K562 (cell line): Measurements from ENCODE around the gene TOX2. TPM values are rescaled to one million over a fixed set of nuclear protein-coding genes. Genes with fewer than 3 reads are reported as not detected.

Source experiments
- polyA plus RNA-seq, 8 experiments: library from polyadenylated mRNA; depleted of rRNA in 4 of 8; stranded (reverse) in 5 of 8; unstranded in 3 of 8; fragments of >200 nt; fragmentation: Nextera tagmentation in 2 of 8; fragmentation: Illumina TruSeq in 1 of 8; extraction: Ambion mirVana in 2 of 8; extraction: Trizol in 1 of 8; gene quantifications; 2 replicates each; pipeline versions ENCODE4 v1.2.1 to v1.2.3, GENCODE V29; 2011 to 2014; ENCODE audit warnings: inconsistent platforms in 1 of 8, missing spikeins in 1 of 8
- small RNA-seq: library from RNA; depleted of rRNA; stranded (forward); fragments of <200 nt; gene quantifications from one replicate; pipeline ENCODE3, GENCODE V24; 2014
- total RNA-seq, 7 experiments: library from RNA; depleted of rRNA in 6 of 7; stranded (reverse); fragments of >200 nt in 6 of 7; fragmentation: Illumina TruSeq in 2 of 7; extraction: Trizol in 2 of 7; gene quantifications; 2 replicates each; pipeline versions ENCODE4 v1.2.1 to v1.2.3, GENCODE V29; 2011 to 2021; ENCODE audit warnings: low replicate concordance in 1 of 7

The TOX2 gene
- total and polyA plus RNA-seq, 9 of the 15 experiments (the other 6 are each of a cell fraction or from before 2014, with no cell fraction given): not detected

Small RNA genes within 50 kb of the gene (small RNA-seq; reads per million reads assigned to genes)
- gene RN7SL443P: not detected

Other genes with a start within 250 kb of the TOX2 start
- gene MYBL2, start 247.7 kb upstream of the TOX2 start, total RNA-seq (2014; rRNA removed): 111 and 154 TPM in 2 replicates
- gene MYBL2, start 247.7 kb upstream of the TOX2 start, total RNA-seq (2014; rRNA removed; fragmentation: Illumina TruSeq; extraction: Trizol): 26.2 and 31.1 TPM in 2 replicates
- gene MYBL2, start 247.7 kb upstream of the TOX2 start, total RNA-seq (2015; rRNA removed; fragmentation: Illumina TruSeq; extraction: Trizol): 52.5 and 53.6 TPM in 2 replicates
- 161 and 169 TPM in 2 replicates for gene MYBL2, start 247.7 kb upstream of the TOX2 start, total RNA-seq (2021)
- gene MYBL2, start 247.7 kb upstream of the TOX2 start, polyA plus RNA-seq (2011; rRNA removed): 27.6 and 33.8 TPM in 2 replicates
- gene MYBL2, start 247.7 kb upstream of the TOX2 start, polyA plus RNA-seq (2014; fragmentation: Illumina TruSeq; extraction: Trizol): 141 and 149 TPM in 2 replicates
- 1 to 10 TPM; 4.4 to 6.3 TPM for gene MYBL2, start 247.7 kb upstream of the TOX2 start, polyA plus RNA-seq (2014; fragmentation: Nextera tagmentation; extraction: Ambion mirVana)
- 62.1 and 80.2 TPM in 2 replicates for gene MYBL2, start 247.7 kb upstream of the TOX2 start, polyA plus RNA-seq (2014; rRNA removed)
- not detected in 2 replicates for gene GTSF1L, start 187.8 kb upstream of the TOX2 start, total RNA-seq (2014; rRNA removed)
- gene GTSF1L, start 187.8 kb upstream of the TOX2 start, total RNA-seq (2014; rRNA removed; fragmentation: Illumina TruSeq; extraction: Trizol): not detected in 2 replicates
- gene GTSF1L, start 187.8 kb upstream of the TOX2 start, total RNA-seq (2015; rRNA removed; fragmentation: Illumina TruSeq; extraction: Trizol): not detected in 2 replicates
- gene GTSF1L, start 187.8 kb upstream of the TOX2 start, total RNA-seq (2021): not detected in 2 replicates
- not detected in 2 replicates for gene GTSF1L, start 187.8 kb upstream of the TOX2 start, polyA plus RNA-seq (2011; rRNA removed)
- not detected in 2 replicates for gene GTSF1L, start 187.8 kb upstream of the TOX2 start, polyA plus RNA-seq (2014; fragmentation: Illumina TruSeq; extraction: Trizol)
- gene GTSF1L, start 187.8 kb upstream of the TOX2 start, polyA plus RNA-seq (2014; fragmentation: Nextera tagmentation; extraction: Ambion mirVana): not detected
- gene GTSF1L, start 187.8 kb upstream of the TOX2 start, polyA plus RNA-seq (2014; rRNA removed): not detected in 2 replicates